ENCODE results near the gene CTU2. TPM values are rescaled to one million over a fixed set of nuclear protein-coding genes. Genes with fewer than 3 reads are reported as not detected.
A peak's percentile ranks its signal among the peaks of the same experiment; 100 is the strongest.

The CTU2 gene
- total RNA-seq, 1 donor from 2014 or later = 21.3 TPM

GRCh38 chr16:88703486-88704309 lies 2.6 kb upstream of the CTU2 start:
- peak; percentile 58 for ATAC-seq
- Histone ChIP-seq H3K4me1 (peaks cover 65% of the 10 kb centered on the region), H3K36me3 (peaks cover 12% of the 10 kb centered on the region), H3K9me3 (no peaks in the 10 kb centered on the region), H3K4me3 (peak overlapping the region; percentile 99), H3K27ac (peak overlapping the region; percentile 84), H3K27me3 (no peaks in the 10 kb centered on the region)
- TF ChIP-seq CTCF (IDR thresholded peaks at IDR 0.05) = no peak
- intact Hi-C loops (cut with DNase I) = no loop called here
- peak; percentile 92 for DNase-seq

GRCh38 chr16:88705076-88705684 lies 1.1 kb upstream of the CTU2 start:
- Histone ChIP-seq H3K9me3 (no peaks in the 10 kb centered on the region), H3K4me1 (peaks cover 60% of the 10 kb centered on the region), H3K36me3 (no peaks in the 10 kb centered on the region), H3K27ac (peak overlapping the region; percentile 84), H3K27me3 (no peaks in the 10 kb centered on the region), H3K4me3 (peak overlapping the region; percentile 99)
- TF ChIP-seq CTCF (IDR thresholded peaks at IDR 0.05) = no peak
- intact Hi-C loops (cut with DNase I) = no loop called here
- ATAC-seq (no peak), DNase-seq (no peak)

- DNase-seq (no peak), ATAC-seq (no peak)
- no peak for TF ChIP-seq CTCF (IDR thresholded peaks at IDR 0.05)
Measured at GRCh38 chr16:88705801-88706228, 488 bp upstream of the CTU2 start.

GRCh38 chr16:88706965-88707826 lies 893 bp downstream of the CTU2 start:
- no peak for ATAC-seq
- intact Hi-C loops (cut with DNase I) = no loop called here
- H3K36me3 ChIP-seq = no peaks in the 10 kb centered on the region
- no peaks in the 10 kb centered on the region for H3K27me3 ChIP-seq
- no peak for TF ChIP-seq CTCF (IDR thresholded peaks at IDR 0.05)
- peak overlapping the region; percentile 84 for H3K27ac ChIP-seq
- peak overlapping the region; percentile 99 for H3K4me3 ChIP-seq
- peaks cover 41% of the 10 kb centered on the region for H3K4me1 ChIP-seq
- no peak for DNase-seq
- no peaks in the 10 kb centered on the region for H3K9me3 ChIP-seq

More at GRCh38 chr16:88705801-88706228, 488 bp upstream of the CTU2 start:
- Histone ChIP-seq H3K9me3 (no peaks in the 10 kb centered on the region), H3K27me3 (no peaks in the 10 kb centered on the region), H3K4me1 (peaks cover 53% of the 10 kb centered on the region), H3K4me3 (peak overlapping the region; percentile 99), H3K36me3 (no peaks in the 10 kb centered on the region), H3K27ac (peak overlapping the region; percentile 84)
- intact Hi-C loops (cut with DNase I) = no loop called here

- Histone ChIP-seq H3K4me3 (no peak overlapping the region), H3K4me1 (peaks cover 12% of the 10 kb centered on the region), H3K27ac (no peak overlapping the region), H3K27me3 (no peaks in the 10 kb centered on the region), H3K36me3 (peaks cover 22% of the 10 kb centered on the region), H3K9me3 (no peaks in the 10 kb centered on the region)
- no peak for DNase-seq
- intact Hi-C loops (cut with DNase I) = no loop called here
- TF ChIP-seq CTCF (IDR thresholded peaks at IDR 0.05) = no peak
- no peak for ATAC-seq
Measured at GRCh38 chr16:88710556-88710955, 4.3 kb downstream of the CTU2 start.

Data from upper lobe of right lung (tissue), 1 donor.